Forelimb muscle (tissue), 1 donor: ENCODE data around the gene RBMS1. TPM values are rescaled to one million over a fixed set of nuclear protein-coding genes. Genes with fewer than 3 reads are reported as not detected.
"Not testable (repeated sequence)": the region's sequence is repeated elsewhere in the genome, so short reads cannot be mapped to it uniquely, and the experiment has no call there.

Source experiments
- DNase-seq: peaks from one replicate; pipeline ENCODE4 v3.0.0-alpha.2; 2013; ENCODE audit warnings: low read depth
- polyA plus RNA-seq: library from polyadenylated mRNA; unstranded; fragments of 120-200 nt; gene quantifications from one replicate; pipeline ENCODE4 v1.2.1, GENCODE V29; 2013; ENCODE audit not compliant: insufficient read length

Gene RBMS1
- polyA plus RNA-seq, 1 donor: 58.6 TPM

GRCh38 chr2:160469621-160470204 lies 23.9 kb downstream of the RBMS1 start:
- no peak for DNase-seq

GRCh38 chr2:160469164-160469563 lies 24.4 kb downstream of the RBMS1 start:
- DNase-seq: no peak

- DNase-seq: no peak
Observed at GRCh38 chr2:160467086-160467485, 26.5 kb downstream of the RBMS1 start.

GRCh38 chr2:160465406-160465805 lies 28.2 kb downstream of the RBMS1 start:
- DNase-seq: no peak

GRCh38 chr2:160465002-160465401 lies 28.6 kb downstream of the RBMS1 start:
- no peak for DNase-seq

GRCh38 chr2:160464017-160464416 lies 29.6 kb downstream of the RBMS1 start:
- DNase-seq: no peak

- DNase-seq: no peak
Observed at GRCh38 chr2:160463245-160463644, 30.4 kb downstream of the RBMS1 start.

- no peak for DNase-seq
Observed at GRCh38 chr2:160460333-160460731, 33.3 kb downstream of the RBMS1 start.

- DNase-seq: no peak
Observed at GRCh38 chr2:160459538-160460332, 33.9 kb downstream of the RBMS1 start.

- DNase-seq: no peak
Observed at GRCh38 chr2:160458718-160459453, 34.7 kb downstream of the RBMS1 start.

- no peak for DNase-seq
Observed at GRCh38 chr2:160457588-160457987, 36.0 kb downstream of the RBMS1 start.

- DNase-seq: no peak
Observed at GRCh38 chr2:160454070-160454797, 39.4 kb downstream of the RBMS1 start.

- DNase-seq: no peak
Observed at GRCh38 chr2:160453111-160453820, 40.3 kb downstream of the RBMS1 start.

GRCh38 chr2:160450486-160450885 lies 43.1 kb downstream of the RBMS1 start:
- DNase-seq: no peak

- DNase-seq: not testable (repeated sequence)
Observed at GRCh38 chr2:160448821-160449220, 44.8 kb downstream of the RBMS1 start.

- no peak for DNase-seq
Observed at GRCh38 chr2:160445673-160446072, 47.9 kb downstream of the RBMS1 start.

- DNase-seq: no peak
Observed at GRCh38 chr2:160442603-160443002, 51.0 kb downstream of the RBMS1 start.

- no peak for DNase-seq
Observed at GRCh38 chr2:160440888-160441287, 52.7 kb downstream of the RBMS1 start.

- not testable (repeated sequence) for DNase-seq
Observed at GRCh38 chr2:160439038-160439437, 54.6 kb downstream of the RBMS1 start.

- DNase-seq: no peak
Observed at GRCh38 chr2:160437273-160437672, 56.3 kb downstream of the RBMS1 start.

- DNase-seq: no peak
Observed at GRCh38 chr2:160434254-160434948, 59.2 kb downstream of the RBMS1 start.
